IPS DF 6.9 (cell line): ENCODE data around the gene LYSMD3.

Experiments
- DNase-seq: peaks from one replicate; pipeline ENCODE4 v3.0.0-alpha.2; 2013; ENCODE audit warnings: low read depth, low spot score
- H3K27ac ChIP-seq: one replicate; pipeline ENCODE4 v1.5.1; 2013; ENCODE audit warnings: low read length, control low read depth
- H3K27me3 ChIP-seq: 2 replicates; pipeline ENCODE4 v1.6.1; 2013; ENCODE audit warnings: mild to moderate bottlenecking, low read length; ENCODE audit not compliant: control insufficient read depth, insufficient read depth
- H3K36me3 ChIP-seq: 2 replicates; pipeline ENCODE4 v1.6.1; 2013; ENCODE audit warnings: low read length; ENCODE audit not compliant: control insufficient read depth, insufficient read depth
- H3K4me1 ChIP-seq: 2 replicates; pipeline ENCODE4 v1.6.1; 2013; ENCODE audit warnings: low read length; ENCODE audit not compliant: control insufficient read depth, insufficient read depth
- H3K4me3 ChIP-seq: 2 replicates; pipeline ENCODE4 v1.5.1; 2013; ENCODE audit warnings: mild to moderate bottlenecking, low read length
- H3K9me3 ChIP-seq: 2 replicates; pipeline ENCODE4 v1.6.1; 2013; ENCODE audit warnings: low read length, inconsistent platforms; ENCODE audit not compliant: control insufficient read depth, insufficient read depth
- WGBS: extraction: QIAGEN DNeasy Blood & Tissue Kit; methylation state at CpG from one replicate; pipeline ENCODE4 v1.1.7; 2013; ENCODE audit warnings: mixed read lengths, missing lambda C conversion rate; ENCODE audit not compliant: insufficient read length, insufficient coverage; 5-methylcytosine and 5-hydroxymethylcytosine counted together

The LYSMD3 gene

DNA sequence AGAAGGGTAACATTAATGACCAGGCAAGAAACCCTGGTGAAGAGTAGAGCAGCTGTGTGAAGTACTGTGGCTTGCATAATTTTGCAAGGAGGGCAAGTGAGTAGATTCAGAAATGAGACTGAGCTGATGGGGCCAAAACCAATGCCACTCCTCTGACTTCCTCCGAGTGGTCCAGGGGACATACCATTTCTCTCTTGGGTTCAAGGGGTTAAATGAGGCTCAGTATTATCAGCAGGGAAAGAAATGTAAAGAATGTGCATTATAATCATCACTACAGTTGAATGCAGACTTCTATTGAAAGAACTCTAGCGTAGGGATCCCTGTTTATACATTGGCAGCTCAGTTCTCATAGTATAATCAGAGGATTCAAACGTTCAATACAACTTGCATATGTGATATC lies 44.8 kb downstream of the LYSMD3 start:
- no CpG with 5 or more reads among the region's 3 CpGs for whole genome bisulfite sequencing
- H3K4me1 ChIP-seq = peaks cover 4% of the 10 kb centered on the region
- H3K36me3 ChIP-seq = peaks cover 2% of the 10 kb centered on the region; the same call in 1 of the 2 replicates
- H3K27ac ChIP-seq = no peak overlapping the region
- no peak for DNase-seq
- H3K27me3 ChIP-seq = no peaks in the 10 kb centered on the region
- H3K9me3 ChIP-seq = no peaks in the 10 kb centered on the region
- no peak overlapping the region for H3K4me3 ChIP-seq

DNA sequence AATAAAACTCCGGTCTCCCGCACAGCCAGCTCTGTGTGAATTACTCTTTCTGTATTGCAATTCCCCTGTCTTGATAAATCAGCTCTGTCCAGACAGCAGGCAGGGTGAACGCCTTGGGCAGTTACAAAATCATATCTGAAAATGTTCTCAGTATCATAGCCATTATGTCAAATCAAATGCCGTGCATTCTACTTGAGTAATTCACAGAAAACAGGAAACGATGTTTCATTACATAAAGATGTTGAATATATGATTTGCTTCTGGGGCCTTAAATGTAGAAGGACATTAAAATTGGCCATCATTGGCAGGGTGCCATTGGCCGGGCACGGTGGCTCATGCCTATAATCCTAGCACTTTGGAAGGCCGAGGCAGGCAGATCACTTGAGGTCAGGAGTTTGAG lies 46.2 kb downstream of the LYSMD3 start:
- Histone ChIP-seq H3K27ac (no peak overlapping the region), H3K4me1 (peaks cover 4% of the 10 kb centered on the region), H3K36me3 (peaks cover 2% of the 10 kb centered on the region; the same call in 1 of the 2 replicates), H3K27me3 (no peaks in the 10 kb centered on the region), H3K4me3 (no peak overlapping the region), H3K9me3 (no peaks in the 10 kb centered on the region)
- DNase-seq = no peak
- WGBS = no CpG with 5 or more reads among the region's 8 CpGs

DNA sequence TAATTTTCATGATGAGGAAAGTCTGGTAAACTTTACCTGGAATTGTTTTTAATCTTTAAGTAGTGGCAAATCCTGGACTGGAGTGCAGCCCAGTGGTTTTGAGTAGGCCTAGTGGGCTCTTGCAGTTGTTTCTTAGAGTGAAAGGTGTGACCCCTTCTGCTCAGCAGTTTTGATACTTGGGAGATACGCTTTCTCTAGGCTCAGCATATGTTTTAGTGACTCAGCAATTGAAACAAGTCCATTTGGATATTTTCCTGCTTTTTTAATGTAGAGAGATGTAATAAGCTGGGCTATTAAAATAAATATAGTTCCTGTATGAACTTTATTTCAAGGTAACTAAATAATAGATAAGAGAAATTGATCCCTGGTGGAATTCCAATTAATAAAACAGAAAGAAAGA lies 48.7 kb downstream of the LYSMD3 start:
- H3K36me3 ChIP-seq = peaks cover 2% of the 10 kb centered on the region; the same call in 1 of the 2 replicates
- no CpG with 5 or more reads among the region's 1 CpG for WGBS
- peaks cover 4% of the 10 kb centered on the region for H3K4me1 ChIP-seq
- no peak for DNase-seq
- no peak overlapping the region for H3K27ac ChIP-seq
- no peaks in the 10 kb centered on the region for H3K9me3 ChIP-seq
- H3K4me3 ChIP-seq = no peak overlapping the region
- no peaks in the 10 kb centered on the region for H3K27me3 ChIP-seq

DNA sequence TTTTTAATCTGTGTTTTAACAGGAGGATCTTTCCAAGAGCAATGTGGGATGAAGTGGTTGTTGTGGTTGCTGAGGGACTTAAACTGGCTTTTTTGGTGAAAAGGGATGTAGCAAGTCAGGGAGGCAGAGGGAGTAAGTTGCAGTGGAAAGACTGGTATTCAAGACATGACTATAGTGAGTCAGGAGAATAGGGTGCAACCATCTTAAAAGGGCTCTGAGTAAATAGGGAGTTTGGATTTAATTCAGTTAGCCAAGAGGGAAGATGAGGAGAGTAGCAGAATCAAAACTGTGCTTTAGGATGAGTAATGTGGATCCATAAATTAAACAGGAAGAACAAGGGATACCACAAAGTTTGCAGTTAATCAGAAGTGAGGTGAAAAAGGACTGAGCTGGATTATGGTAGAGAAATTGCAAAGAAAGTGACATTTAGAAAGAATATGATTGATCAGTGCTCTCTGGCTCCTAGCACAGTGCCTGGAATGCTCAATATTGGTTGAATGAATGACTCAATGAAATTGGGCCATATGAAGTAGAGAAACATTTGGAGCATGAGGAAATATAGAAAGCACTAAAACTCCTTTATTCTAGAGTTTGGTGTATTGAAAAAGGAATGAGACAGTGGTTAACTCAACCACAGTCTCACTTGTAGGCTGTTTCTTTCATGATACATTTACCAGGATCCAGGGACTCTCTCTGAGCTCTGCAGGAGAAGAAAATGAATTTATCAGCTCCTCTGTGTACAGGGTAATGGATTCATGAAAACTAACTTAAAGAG lies 49.6 kb downstream of the LYSMD3 start:
- Histone ChIP-seq H3K9me3 (no peaks in the 10 kb centered on the region), H3K27me3 (no peaks in the 10 kb centered on the region), H3K4me1 (peaks cover 4% of the 10 kb centered on the region), H3K4me3 (no peak overlapping the region), H3K27ac (no peak overlapping the region), H3K36me3 (no peaks in the 10 kb centered on the region)
- DNase-seq = no peak

DNA sequence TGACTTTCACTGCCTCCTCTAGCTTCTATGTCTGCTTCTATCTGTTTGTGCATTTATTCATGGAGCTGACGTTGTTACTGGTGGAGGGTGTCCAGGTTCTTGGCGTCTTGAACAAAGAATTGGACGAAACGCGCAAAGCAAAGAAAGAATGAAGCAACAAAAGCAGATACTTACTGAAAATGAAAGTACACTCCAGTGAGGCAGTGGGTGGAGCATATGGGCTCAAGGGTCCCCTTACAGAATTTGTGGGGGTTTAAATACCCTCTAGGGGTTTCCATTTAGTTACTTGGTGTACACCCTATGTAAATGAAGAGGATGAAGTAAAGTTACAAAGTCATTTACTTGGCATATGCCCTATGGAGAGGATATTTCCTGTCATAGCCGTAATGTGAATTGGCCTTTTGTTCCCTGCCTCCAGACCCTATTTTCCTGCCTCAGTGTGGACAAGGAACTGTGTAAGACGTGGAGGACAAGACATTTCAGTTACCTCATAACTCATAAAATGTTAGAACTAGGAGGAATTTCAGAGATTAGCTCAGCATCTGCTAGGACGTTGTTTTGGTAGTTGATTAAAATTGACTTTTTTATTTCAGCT lies 51.7 kb downstream of the LYSMD3 start:
- H3K27ac ChIP-seq = peak overlapping the region; percentile 77
- DNase-seq = no peak

DNA sequence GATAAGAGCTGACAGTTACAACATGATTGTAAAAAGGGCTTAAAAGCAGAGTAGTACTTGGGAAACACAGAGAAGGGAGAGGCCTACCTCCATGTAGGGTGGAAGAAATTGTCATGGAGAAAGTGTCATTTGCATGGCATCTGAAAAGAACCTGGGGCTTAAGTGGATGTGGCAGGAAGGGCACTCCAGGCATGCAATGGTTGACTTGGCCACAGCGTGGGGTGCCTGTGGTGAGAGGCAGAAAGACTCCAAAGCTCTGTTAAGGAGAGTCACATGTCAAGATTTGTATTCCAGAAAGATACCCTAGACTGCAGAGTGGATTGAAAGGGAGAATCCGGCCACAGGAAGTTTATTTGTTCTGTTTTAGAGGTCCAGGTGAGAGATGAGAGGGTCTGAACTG lies 52.3 kb downstream of the LYSMD3 start:
- Histone ChIP-seq H3K36me3 (no peaks in the 10 kb centered on the region), H3K4me3 (no peak overlapping the region), H3K4me1 (no peaks in the 10 kb centered on the region; the same call in 1 of the 2 replicates), H3K9me3 (no peaks in the 10 kb centered on the region), H3K27me3 (no peaks in the 10 kb centered on the region), H3K27ac (peak overlapping the region; percentile 77)
- no peak for DNase-seq
- WGBS = no CpG with 5 or more reads among the region's 2 CpGs

More for the DNA sequence above, 51.7 kb downstream of the LYSMD3 start:
- H3K36me3 ChIP-seq = no peaks in the 10 kb centered on the region
- no peaks in the 10 kb centered on the region for H3K27me3 ChIP-seq
- H3K4me1 ChIP-seq = no peaks in the 10 kb centered on the region; the same call in 1 of the 2 replicates
- H3K4me3 ChIP-seq = no peak overlapping the region
- H3K9me3 ChIP-seq = no peaks in the 10 kb centered on the region
- WGBS = no CpG with 5 or more reads among the region's 8 CpGs

DNA sequence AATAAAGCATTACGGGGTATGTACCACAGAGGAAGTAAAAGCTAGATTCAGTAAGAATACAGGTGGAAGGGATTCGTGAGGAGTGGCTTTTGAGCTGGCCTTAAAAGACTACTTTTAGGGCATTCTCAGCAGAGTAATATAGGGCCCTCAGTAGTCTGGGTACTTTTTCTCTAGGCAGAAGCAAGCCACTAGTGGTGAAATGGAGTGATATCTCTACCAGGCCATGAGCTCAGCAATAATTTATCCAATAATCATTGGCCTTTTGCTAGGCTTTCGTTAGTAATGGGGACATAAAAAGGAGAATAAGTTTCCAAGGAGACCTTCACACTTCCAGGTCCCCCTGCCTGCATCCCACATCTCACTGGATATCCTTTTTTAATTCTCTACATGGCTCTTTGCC lies 53.0 kb downstream of the LYSMD3 start:
- Histone ChIP-seq H3K27ac (peak overlapping the region; percentile 46), H3K4me3 (peak overlapping the region; percentile 7; the same call in 1 of the 2 replicates)
- DNase-seq = no peak

DNA sequence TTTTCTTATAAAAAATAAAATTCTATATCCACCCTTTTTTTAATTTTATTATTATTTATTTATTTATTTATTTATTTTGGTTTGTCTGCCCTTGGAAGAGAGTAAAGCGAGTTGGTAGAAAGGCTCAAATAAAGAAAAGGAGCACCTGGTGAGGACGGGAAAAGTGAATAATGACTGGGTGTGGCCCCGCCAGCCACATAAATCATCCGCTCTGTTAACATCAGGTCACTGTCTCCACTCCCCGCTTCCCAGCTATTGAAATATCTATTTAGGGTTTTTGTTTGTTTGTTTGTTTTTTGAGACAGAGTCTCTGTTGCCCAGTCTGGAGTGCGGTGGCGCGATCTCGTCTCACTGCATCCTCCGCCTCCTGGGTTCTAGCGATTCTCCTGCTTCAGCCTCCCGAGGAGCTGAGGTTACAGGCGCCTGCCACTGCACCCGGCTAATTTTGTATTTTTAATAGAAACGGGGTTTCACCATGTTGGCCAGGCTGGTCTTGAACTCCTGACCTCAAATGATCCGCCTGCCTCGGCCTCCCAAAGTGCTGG lies 53.9 kb downstream of the LYSMD3 start:
- Histone ChIP-seq H3K36me3 (no peaks in the 10 kb centered on the region), H3K4me1 (no peaks in the 10 kb centered on the region; the same call in 1 of the 2 replicates), H3K9me3 (no peaks in the 10 kb centered on the region), H3K27ac (no peak overlapping the region), H3K27me3 (no peaks in the 10 kb centered on the region), H3K4me3 (peak overlapping the region; percentile 65; the same call in 1 of the 2 replicates)
- no peak for DNase-seq
- WGBS = no CpG with 5 or more reads among the region's 17 CpGs

More for the DNA sequence above, 53.0 kb downstream of the LYSMD3 start:
- no CpG with 5 or more reads among the region's 3 CpGs for WGBS
- Histone ChIP-seq H3K27me3 (no peaks in the 10 kb centered on the region), H3K36me3 (no peaks in the 10 kb centered on the region), H3K9me3 (no peaks in the 10 kb centered on the region), H3K4me1 (no peaks in the 10 kb centered on the region; the same call in 1 of the 2 replicates)

DNA sequence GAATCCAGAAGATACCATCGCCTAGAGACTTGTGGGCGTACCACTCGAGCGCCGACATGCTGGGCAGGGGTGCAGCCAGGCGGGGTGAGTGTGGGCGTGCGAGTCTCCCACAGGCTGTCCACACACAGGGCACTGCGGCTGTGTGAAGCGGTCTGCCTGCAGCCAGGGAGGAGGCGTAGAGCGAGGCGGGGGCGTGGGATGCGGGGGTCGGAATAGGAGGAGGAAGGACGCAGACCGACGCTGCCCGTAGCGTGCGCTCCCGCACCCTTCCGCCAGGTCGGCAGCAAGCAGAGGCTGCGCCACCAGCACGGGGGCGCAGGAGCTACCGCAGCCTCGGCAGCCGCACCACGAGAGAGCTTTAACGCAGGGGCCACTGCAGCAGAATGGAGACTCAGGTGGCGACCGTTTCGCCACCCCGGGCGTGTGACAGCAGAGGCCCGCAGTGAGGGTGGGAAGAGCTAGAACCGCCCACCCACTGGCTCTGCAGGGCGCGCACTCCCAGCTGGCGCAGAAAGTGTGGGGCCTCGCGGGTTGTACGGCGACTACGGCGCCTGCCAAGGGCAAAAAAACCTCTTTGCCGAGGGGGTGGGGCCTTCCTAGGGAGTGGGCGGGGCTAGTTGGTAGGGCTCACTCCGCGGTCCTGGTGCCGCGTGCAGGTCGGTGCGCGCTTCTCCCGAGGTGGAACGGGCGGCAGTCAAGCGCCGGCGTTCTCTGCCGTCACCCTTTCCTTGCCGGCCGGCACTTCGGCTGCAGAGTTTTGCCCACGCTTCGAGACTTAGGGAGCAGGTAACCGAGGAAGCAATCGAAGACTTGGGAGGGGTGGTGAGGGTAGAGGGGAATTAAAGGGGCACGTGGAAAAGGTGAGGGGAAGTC lies 54.9 kb downstream of the LYSMD3 start, which contains the start of the genes MBLAC2 and POLR3G:
Gene MBLAC2, minus strand, starts transcription at position 537 of the 873 bp plus-strand sequence. Its CDS starts 479 bp downstream, at position 58.
Gene POLR3G, plus strand, starts transcription at position 630 of the 873 bp plus-strand sequence. CDS start 10,704 bp downstream, outside the sequence.
- no peaks in the 10 kb centered on the region for H3K9me3 ChIP-seq
- WGBS = no CpG with 5 or more reads among the region's 73 CpGs

More for the DNA sequence above, 54.9 kb downstream of the LYSMD3 start, which contains the start of the genes MBLAC2 and POLR3G:
- H3K27ac ChIP-seq = no peak within 1 kb of the TSS
- no peaks in the 10 kb centered on the region for H3K36me3 ChIP-seq
- DNase-seq = no peak
- H3K4me1 ChIP-seq = no peaks in the 10 kb centered on the region; the same call in 1 of the 2 replicates
- no peaks in the 10 kb centered on the region for H3K27me3 ChIP-seq
- peak within 1 kb of the TSS; percentile 65 for H3K4me3 ChIP-seq
